Frontal cortex (tissue), 4 donors: ENCODE results near the gene CHRNG. TPM values are rescaled to one million over a fixed set of nuclear protein-coding genes. Genes with fewer than 3 reads are reported as not detected.
A peak's percentile ranks its signal among the peaks of the same experiment; 100 is the strongest.
"Not testable (repeated sequence)": the region's sequence is repeated elsewhere in the genome, so short reads cannot be mapped to it uniquely, and the experiment has no call there.

Experiments used
- DNase-seq, 2 donors: peaks; one replicate each; pipeline ENCODE4 v3.0.0; 2012; ENCODE audit warnings: low spot score in 2 of 2
- FAIRE-seq: peaks from 2 replicates; lab custom pipeline; 2012; peaks lifted over from hg19 to GRCh38; lab: Jason Lieb, UNC
- total RNA-seq: library from RNA; depleted of rRNA; stranded (reverse); fragments of >200 nt; gene quantifications from one replicate; pipeline ENCODE4 v1.2.3, GENCODE V29; 2014
- donor health status: control.
- donor health status: control.
- donor health status: control.

The CHRNG gene
- total RNA-seq, 1 donor from 2014 or later: not detected

GRCh38 chr2:232525791-232526371, 13.6 kb upstream of the CHRNG start, which contains the start of gene CHRND:
Gene CHRND, plus strand, starts transcription at chr2:232526160. Its CDS starts 56 bp downstream, at chr2:232526216.
- peak; percentile 66 to 81 for DNase-seq

GRCh38 chr2:232526372-232526941, 13.0 kb upstream of the CHRNG start:
- FAIRE-seq: no peak
- DNase-seq: no peak

More at GRCh38 chr2:232525791-232526371, 13.6 kb upstream of the CHRNG start, which contains the start of gene CHRND:
- FAIRE-seq: no peak

GRCh38 chr2:232527905-232528470, 11.5 kb upstream of the CHRNG start:
- FAIRE-seq: no peak

GRCh38 chr2:232528746-232529460, 10.6 kb upstream of the CHRNG start:
- no peak for DNase-seq
- no peak for FAIRE-seq

More at GRCh38 chr2:232527905-232528470, 11.5 kb upstream of the CHRNG start:
- DNase-seq: no peak

- FAIRE-seq (no peak), DNase-seq (no peak)
Observed at GRCh38 chr2:232529806-232530547, 9.5 kb upstream of the CHRNG start.

- DNase-seq: no peak
Observed at GRCh38 chr2:232530626-232531260, 8.7 kb upstream of the CHRNG start.

GRCh38 chr2:232532419-232532818, 7.1 kb upstream of the CHRNG start:
- FAIRE-seq: no peak
- DNase-seq: no peak

More at GRCh38 chr2:232530626-232531260, 8.7 kb upstream of the CHRNG start:
- no peak for FAIRE-seq

- FAIRE-seq, DNase-seq: not testable (repeated sequence)
Observed at GRCh38 chr2:232532821-232533220, 6.7 kb upstream of the CHRNG start.

GRCh38 chr2:232533944-232534710, 5.4 kb upstream of the CHRNG start:
- FAIRE-seq: no peak
- no peak for DNase-seq

- DNase-seq (no peak), FAIRE-seq (no peak)
Observed at GRCh38 chr2:232534940-232535651, 4.4 kb upstream of the CHRNG start.

- no peak for DNase-seq
- no peak for FAIRE-seq
Observed at GRCh38 chr2:232535761-232536530, 3.5 kb upstream of the CHRNG start.

GRCh38 chr2:232537079-232537478, 2.4 kb upstream of the CHRNG start:
- no peak for FAIRE-seq
- no peak for DNase-seq

GRCh38 chr2:232537499-232537898, 2.0 kb upstream of the CHRNG start:
- DNase-seq (no peak), FAIRE-seq (no peak)

- DNase-seq: no peak
- no peak for FAIRE-seq
Observed at GRCh38 chr2:232538671-232539070, 821 bp upstream of the CHRNG start.

- FAIRE-seq (no peak), DNase-seq (no peak)
Observed at GRCh38 chr2:232540441-232541041, 1.0 kb downstream of the CHRNG start.

- DNase-seq (no peak), FAIRE-seq (no peak)
Observed at GRCh38 chr2:232541195-232541960, 1.9 kb downstream of the CHRNG start.
